Measurements from ENCODE around the gene OR8D2. TPM values are rescaled to one million over a fixed set of nuclear protein-coding genes. Genes with fewer than 3 reads are reported as not detected.

The OR8D2 gene
- not detected for total RNA-seq
- polyA plus RNA-seq, result not detected
- long read RNA-seq, donor 1, result 0 reads
- long read RNA-seq, donor 2, result 0 reads
- long read RNA-seq, donor 3, result 0 reads

DNA sequence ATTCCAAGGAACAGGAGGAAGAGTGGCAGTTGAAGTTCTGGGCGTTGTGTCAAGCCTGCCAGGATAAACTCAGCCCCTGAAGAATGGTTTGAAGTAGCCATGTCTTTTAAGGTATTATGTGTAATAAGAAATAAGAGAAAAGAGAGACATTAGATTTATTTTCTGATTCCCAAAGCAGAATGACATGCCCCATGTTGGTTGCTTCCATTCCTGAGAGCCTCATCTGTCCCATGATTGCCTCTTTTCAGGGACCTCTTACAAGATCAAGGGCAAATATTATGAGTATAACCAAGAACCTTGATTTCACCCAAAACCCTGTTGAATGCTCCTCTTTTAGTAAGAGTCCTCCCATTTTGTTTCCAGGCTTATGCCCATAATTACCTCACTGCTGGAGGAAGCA is at the start of gene OR8D2:
TSS of gene OR8D2 (minus strand) at position 101 of the 400 bp plus-strand sequence. CDS start at position 101, 0 bp downstream.
- H3K9me3 ChIP-seq, result no peaks in the 10 kb centered on the region
- WGBS, 3 donors, result 50 to 75% (median 55%) methylated on average over 1 of the region's 1 CpG
- H3K27me3 ChIP-seq, result no peaks in the 10 kb centered on the region
- no peak for TF ChIP-seq POLR2A (IDR thresholded peaks at IDR 0.05)
- TF ChIP-seq EP300 (IDR thresholded peaks at IDR 0.05), result no peak
- TF ChIP-seq CTCF (IDR thresholded peaks at IDR 0.05), result no peak
- H3K4me1 ChIP-seq (ENCODE audit: insufficient read depth), result no peaks in the 10 kb centered on the region
- H3K4me3 ChIP-seq, result no peak within 1 kb of the TSS
- no peak for DNase-seq
- no peak within 1 kb of the TSS for H3K27ac ChIP-seq
- intact Hi-C loops (cut with DNase I), result no loop called here
- no peaks in the 10 kb centered on the region for H3K36me3 ChIP-seq

- no peaks in the 10 kb centered on the region for H3K9me3 ChIP-seq
- TF ChIP-seq POLR2A (IDR thresholded peaks at IDR 0.05) (no peak), CTCF (IDR thresholded peaks at IDR 0.05) (no peak), EP300 (IDR thresholded peaks at IDR 0.05) (no peak)
- WGBS, 3 donors, result 36 to 41% (median 37%) methylated on average over 2 of the region's 2 CpGs
- no peak overlapping the region for H3K4me3 ChIP-seq
- intact Hi-C loops (cut with DNase I), result no loop called here
- no peak for DNase-seq
- H3K27me3 ChIP-seq, result no peaks in the 10 kb centered on the region
- H3K27ac ChIP-seq, result no peak overlapping the region
- H3K4me1 ChIP-seq (ENCODE audit: insufficient read depth), result no peaks in the 10 kb centered on the region
- H3K36me3 ChIP-seq, result no peaks in the 10 kb centered on the region
Measured at GRCh38 chr11:124359566-124359965, 39.6 kb upstream of the OR8D2 start.

DNA sequence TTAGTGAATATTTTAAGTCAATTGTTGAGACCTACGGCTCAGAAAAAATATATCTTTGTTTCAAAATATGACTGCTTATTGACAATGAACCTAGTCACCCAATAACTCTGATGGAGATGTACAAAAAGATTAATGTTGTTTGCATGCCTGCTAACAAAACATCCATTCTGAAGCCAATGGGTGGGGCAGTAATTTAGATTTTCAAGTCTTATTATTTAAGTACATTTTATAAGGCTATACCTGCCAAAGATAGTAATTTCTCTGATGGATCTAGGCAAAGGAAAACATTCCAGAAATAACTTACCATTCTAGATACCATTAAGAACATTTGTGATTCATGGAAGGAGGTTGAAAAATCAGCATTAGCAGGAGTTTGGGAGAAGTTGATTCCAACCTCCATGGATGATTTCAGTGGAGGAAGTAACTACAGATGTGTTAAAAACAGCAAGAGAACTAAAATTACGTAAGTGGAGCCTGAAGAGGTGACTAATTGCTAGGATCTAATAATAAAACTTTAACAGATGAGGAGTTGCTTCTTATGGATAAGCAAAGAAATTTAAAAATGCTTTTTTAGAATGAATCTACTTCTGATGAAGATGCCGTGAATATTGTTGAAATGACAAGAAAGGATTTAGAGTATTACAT is 26.4 kb upstream of the OR8D2 start:
- no peaks in the 10 kb centered on the region for H3K4me1 ChIP-seq (ENCODE audit: insufficient read depth)
- TF ChIP-seq POLR2A (IDR thresholded peaks at IDR 0.05) (no peak), EP300 (IDR thresholded peaks at IDR 0.05) (no peak), CTCF (IDR thresholded peaks at IDR 0.05) (no peak)
- intact Hi-C loops (cut with DNase I), result no loop called here
- no peak overlapping the region for H3K4me3 ChIP-seq
- DNase-seq, result no peak
- H3K27ac ChIP-seq, result no peak overlapping the region
- 52 to 79% (median 55%) methylated on average over 3 of the region's 3 CpGs for WGBS, 3 donors
- H3K9me3 ChIP-seq, result no peaks in the 10 kb centered on the region
- H3K36me3 ChIP-seq, result no peaks in the 10 kb centered on the region
- no peaks in the 10 kb centered on the region for H3K27me3 ChIP-seq

GRCh38 chr11:124344346-124344745 is 24.3 kb upstream of the OR8D2 start:
- intact Hi-C loops (cut with DNase I), result no loop called here
- no peaks in the 10 kb centered on the region for H3K4me1 ChIP-seq (ENCODE audit: insufficient read depth)
- TF ChIP-seq CTCF (IDR thresholded peaks at IDR 0.05), result no peak
- TF ChIP-seq POLR2A (IDR thresholded peaks at IDR 0.05), result no peak
- TF ChIP-seq EP300 (IDR thresholded peaks at IDR 0.05), result no peak
- no peak overlapping the region for H3K4me3 ChIP-seq
- no peak overlapping the region for H3K27ac ChIP-seq
- DNase-seq, result no peak
- no peaks in the 10 kb centered on the region for H3K36me3 ChIP-seq
- WGBS, 3 donors, result 77 to 84% (median 81%) methylated on average over 5 of the region's 5 CpGs
- no peaks in the 10 kb centered on the region for H3K27me3 ChIP-seq
- no peaks in the 10 kb centered on the region for H3K9me3 ChIP-seq
